Fibroblast of skin of left biceps (primary cell): Measurements from ENCODE around the gene ACYP1.

Experiments
- DNase-seq, 2 experiments: peaks; one replicate each; pipeline ENCODE4 v3.0.0-alpha.2; 2013; ENCODE audit warnings: low read depth in 2 of 2

The ACYP1 gene

DNA sequence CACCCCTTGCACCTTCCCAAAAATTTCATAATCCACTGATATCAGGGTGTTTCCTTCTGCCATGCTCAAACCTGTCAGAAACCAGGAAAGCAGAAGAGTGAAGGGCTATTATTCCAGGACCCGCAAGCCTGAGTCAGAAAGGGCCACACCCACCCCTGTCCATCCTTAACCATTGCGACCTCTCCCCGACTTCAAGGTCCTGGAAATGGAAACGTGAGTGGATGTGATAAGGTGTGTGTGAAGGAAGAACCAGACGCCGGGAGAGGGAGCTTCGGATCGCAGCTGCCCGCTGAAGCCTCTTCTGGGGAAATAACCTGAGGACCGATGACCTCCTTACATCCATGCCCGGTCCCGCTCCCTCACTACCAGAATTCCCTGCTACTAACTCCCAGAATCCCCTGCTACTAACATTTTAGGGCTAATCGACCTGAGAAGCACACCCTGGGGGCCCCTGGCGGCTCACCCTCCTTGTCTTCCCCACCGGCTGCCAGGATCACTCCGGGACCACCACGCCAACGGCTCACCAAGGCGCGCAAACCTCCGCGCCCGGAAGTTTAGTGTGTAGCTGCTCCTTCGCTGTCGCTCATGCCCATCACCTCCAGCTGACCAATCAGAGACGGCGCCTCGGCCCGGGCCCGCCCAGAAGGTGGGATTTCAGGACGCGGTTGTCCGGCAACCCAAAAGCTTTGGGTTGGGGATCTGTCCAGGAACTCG is at the start of gene ACYP1:
TSS of gene ACYP1 (minus strand) at position 534 of the 714 bp plus-strand sequence. CDS start at position 63, 471 bp downstream.
- peak in 1 of 2 experiments; percentile 65 for DNase-seq

DNA sequence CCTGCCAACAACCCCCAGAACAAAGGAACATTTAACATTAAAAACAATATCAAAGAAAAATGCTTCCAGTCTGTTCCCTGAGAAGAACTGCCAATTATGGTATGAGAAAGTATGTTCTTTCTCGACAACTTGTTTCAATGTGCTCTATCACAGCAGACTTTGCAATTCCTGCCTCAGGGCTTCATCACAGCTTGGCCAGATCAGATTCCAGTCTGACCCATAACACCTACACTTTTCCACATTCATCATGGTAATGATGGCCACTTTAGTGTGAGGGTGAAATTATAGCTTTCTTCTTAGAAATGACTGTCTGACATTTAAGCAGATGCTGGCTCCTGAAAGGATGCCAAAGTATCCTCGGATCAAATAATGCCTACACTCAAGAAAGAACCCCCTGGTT is 46.1 kb upstream of the ACYP1 start:
- DNase-seq = no peak

DNA sequence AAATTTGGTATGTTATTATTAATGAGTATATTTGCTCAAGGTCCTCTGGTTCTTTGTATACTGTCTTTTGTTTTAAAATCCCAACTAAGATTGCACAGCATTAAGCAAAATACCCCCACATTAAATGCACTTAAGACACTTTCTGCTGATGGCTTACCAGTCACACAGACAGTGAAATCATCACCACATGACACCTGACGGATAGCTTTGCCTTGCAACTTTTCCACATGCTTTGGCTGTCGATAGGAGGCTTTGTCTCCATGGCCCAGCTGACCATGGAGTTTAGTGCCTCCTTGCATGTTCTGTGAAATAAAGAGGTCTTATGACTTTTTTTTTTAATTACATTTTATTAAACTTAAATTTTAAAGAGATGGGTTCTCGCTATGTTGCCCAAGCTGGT is 43.4 kb upstream of the ACYP1 start:
- no peak for DNase-seq

GRCh38 chr14:75101491-75101890 is 37.7 kb upstream of the ACYP1 start:
- no peak for DNase-seq

GRCh38 chr14:75098682-75099081 is 34.9 kb upstream of the ACYP1 start:
- no peak for DNase-seq

DNA sequence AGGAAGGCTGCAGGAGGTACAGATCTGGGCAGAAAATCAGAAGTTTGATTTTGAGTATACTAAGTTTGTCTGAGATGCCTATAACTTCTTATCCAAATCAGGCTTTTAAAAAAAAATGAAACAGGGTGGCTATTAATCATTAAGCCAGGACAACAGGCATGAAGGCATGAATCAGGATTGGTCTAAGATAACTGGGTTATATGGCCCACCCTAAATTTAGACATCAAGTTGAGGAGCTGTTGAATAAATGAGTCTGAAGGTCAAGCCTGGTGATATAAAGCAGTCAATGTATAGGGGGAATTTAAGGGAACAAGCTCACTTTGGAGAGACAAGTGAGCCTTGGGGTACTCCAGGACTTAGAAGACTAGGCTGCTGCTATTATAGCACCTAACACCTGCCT is 34.4 kb upstream of the ACYP1 start:
- no peak for DNase-seq

GRCh38 chr14:75096959-75097358 is 33.1 kb upstream of the ACYP1 start:
- DNase-seq = no peak

DNA sequence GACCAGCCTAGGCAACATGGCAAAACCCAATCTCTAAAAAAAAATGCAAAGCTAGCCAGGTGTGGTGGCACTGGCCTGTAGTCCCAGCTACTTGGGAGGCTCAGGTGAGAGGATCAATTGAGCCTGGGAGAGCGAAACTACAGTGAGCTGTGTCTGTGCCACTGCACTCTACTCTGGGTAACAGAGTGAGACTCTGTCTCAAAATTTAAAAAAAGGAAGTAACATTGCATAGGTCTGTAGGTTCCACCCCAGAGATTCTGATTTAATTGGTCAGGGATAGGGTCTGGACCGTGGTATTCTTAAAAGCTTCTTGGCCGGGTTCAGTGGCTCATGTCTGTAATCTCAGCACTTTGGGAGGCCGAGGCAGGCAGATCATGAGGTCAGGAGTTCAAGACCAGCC is 31.9 kb upstream of the ACYP1 start:
- DNase-seq = no peak

- DNase-seq = peak; percentile 59 to 66
Observed at GRCh38 chr14:75094896-75095295, 31.1 kb upstream of the ACYP1 start.

DNA sequence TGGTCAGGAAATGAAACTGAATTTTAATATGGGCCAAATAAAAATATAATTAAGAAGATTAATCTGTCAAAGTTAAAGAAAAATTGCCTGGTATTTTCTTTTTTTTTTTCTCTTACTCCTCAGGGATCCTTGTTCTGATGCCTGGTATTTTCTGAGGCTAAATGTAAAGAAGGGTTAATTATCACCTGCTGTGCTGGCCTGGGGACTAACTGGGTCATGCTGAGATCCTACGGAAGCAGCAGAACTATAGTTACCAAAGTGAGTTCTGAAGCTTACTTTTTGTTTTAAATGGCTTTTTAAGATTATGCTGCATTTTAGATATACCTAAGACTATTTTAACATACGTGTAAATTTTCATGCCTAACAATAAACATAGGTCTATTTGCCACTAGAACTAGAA is 28.9 kb upstream of the ACYP1 start:
- DNase-seq = no peak

DNA sequence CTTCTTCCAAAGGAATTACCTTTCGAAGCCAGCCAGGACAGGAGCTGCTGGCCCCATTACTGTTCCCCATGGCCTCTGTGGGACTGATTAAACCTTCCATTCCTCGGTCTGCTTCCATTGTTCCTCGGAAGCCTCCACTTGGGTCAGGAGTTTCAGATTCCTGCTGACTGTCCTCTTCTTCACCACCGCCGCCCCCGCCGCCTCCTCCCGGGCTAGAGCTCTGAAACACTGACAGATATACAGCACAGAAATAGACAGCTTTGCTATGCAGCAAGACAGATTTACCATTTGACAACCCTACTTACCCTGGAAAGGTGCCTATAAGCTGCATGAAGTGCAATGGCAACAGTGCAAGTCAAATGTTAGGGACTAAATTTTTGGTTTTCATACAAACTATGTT is 27.4 kb upstream of the ACYP1 start:
- DNase-seq = no peak

GRCh38 chr14:75090353-75090752 is 26.5 kb upstream of the ACYP1 start:
- peak in 1 of 2 experiments; percentile 2 for DNase-seq

DNA sequence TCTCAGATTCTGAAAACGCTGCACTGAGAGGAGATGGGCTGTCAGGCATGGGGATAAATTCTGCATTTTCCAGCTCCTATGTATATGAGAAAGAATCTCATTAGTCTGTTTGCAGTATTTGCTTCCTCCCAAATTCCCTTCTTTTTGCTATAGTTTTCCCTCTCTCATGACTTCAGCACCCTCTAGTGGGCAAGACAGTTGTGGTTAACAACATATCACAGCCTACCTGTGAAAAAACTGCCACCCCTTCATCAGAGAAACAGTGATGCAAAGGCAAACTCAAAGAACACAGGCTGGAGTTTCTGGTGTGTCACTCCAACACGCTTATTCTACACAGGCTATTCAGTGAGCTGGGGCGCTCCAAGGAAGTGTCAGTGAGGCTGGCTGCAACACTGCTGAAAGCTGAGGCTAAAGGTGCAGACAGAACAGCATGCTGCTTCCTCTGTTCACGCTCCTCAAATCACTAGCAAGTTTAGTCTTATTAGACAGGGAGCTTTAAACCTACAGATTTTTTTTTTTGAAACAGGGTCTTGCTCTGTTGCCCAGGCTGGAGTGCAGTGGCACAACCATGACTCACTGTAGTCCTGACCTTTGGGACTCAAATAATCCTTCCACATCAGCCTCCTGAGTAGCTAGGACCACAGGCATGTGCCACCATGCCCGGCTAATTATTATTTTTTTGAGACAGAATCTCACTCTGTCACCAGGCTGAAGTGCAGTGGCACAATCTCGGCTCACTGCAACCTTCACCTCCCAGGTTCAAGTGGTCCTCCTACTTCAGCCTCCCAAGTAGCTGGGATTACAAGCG is 24.9 kb upstream of the ACYP1 start:
- DNase-seq = peak; percentile 15 to 23

DNA sequence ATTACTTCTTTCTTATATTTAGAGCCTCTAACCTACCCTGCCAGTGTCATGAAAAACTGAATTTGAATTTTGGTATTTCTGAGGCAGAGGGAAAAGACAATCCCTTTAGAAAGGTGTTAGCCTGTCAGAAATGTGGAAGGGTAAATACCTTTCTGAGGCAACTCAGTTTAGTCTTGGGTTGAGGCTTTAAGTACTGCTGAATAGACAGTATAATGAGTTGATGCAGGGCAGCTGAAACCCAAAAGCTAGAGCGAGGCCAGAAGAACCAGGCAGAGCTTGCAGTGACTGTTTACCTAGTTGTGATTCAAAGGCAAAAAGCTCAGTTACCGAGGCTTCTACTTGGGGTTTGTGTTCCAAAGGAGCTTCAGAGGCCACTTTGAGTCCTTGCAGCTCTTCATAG is 24.3 kb upstream of the ACYP1 start:
- DNase-seq = no peak

DNA sequence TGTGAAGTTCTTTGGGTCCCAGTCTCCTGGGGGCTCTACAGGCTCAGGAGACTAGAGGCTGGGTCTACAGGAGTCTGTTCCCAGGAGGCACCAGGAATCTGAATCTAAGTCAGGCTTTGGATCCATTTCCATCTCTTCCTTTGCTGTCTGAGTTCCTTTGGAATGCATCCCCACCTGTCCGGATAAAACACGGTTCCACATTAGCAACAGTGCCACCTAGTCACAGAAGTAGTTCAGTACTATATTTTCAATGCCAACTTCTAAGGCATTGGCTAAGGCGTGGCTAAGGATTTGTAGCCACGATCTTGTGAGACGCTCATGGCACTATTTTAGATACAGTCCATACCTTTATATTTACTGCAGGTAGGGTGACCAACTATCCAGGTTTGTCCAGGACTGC is 20.7 kb upstream of the ACYP1 start:
- DNase-seq = no peak

DNA sequence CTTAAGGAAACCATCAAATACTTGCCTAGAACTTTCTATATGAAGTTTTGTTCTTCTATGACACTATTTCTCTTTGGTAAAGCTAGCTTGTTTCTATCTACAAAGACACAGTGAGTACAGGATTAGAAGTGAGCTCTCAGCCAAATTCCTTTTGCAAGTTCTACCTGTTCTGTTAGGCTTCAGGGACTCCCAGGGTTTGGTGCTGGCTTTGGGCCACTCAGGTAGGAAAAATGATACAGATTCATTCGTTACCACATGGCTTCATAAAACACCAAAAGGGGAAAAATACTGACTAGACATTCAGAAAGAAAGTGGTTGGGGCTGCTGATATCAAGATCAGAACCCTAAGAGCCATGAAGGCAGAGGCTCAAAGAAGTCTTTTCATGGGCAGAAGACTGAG is 19.4 kb upstream of the ACYP1 start:
- no peak for DNase-seq

- no peak for DNase-seq
Observed at GRCh38 chr14:75081660-75082229, 17.9 kb upstream of the ACYP1 start.

DNA sequence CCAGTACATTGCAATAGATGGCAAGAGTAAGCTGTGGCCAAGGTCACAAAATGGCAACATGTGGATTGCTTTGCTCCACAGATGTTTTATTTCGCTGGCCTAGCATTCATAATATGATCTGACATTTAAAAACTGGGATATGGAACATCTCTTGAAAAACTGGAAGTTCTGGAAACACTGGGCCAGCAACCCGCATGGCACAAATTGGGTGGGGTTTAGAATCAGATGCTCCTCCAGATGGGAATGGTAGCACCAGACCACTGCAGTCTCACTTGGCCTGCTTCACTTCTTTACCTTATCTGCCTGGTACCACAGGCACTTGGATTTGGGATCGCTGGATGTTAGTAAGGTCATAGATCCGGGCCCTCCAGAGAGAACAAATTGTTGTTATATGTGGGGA is 15.7 kb upstream of the ACYP1 start:
- DNase-seq = no peak

DNA sequence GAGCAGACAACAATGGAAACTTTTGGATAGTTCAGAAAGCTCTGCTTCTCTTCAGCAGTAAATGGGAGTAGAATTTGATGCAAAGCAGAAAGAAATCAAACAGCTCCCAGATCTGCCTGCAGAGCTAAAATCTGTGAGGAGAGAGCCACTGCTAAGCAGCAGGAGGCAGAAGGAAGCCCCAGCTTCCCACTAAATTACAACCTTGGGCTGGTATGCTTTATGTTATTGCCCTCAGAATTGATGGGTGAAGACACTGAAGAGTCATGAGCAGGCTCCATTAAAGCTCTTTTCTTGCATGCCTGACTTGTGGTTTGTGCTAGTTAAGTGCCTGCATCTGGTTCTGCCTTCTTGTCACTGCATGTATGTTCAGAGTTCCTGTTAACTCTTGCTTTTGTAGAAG is 14.0 kb upstream of the ACYP1 start:
- no peak for DNase-seq

GRCh38 chr14:75070383-75070782 is 6.6 kb upstream of the ACYP1 start:
- DNase-seq = no peak

DNA sequence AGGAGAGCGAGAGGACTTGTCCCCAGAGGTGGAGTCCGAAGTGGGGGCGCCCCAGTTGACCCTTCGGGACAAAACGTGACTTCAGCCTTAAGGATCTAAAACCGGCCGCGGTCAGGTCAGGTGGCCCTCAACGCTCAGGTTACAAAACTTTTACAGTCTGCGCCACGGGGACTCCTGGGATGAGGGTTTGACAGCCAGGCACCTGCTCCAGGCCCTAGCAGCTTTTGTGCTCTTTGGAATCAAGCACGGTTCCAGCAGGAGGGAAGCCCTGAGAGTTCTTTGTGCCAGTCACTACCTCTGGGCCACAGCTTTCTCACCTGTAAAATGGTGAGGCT is 6.0 kb upstream of the ACYP1 start:
- no peak for DNase-seq

GRCh38 chr14:75069121-75069810 is 5.4 kb upstream of the ACYP1 start, which contains the start of gene ZC2HC1C:
Gene ZC2HC1C (plus strand): TSS chr14:75069641. CDS start chr14:75070574, 933 bp downstream.
- DNase-seq = no peak
